ENCODE measurements around the gene DLEC1. TPM values are rescaled to one million over a fixed set of nuclear protein-coding genes. Genes with fewer than 3 reads are reported as not detected.
"Not testable (repeated sequence)": the region's sequence is repeated elsewhere in the genome, so short reads cannot be mapped to it uniquely, and the experiment has no call there.

The DLEC1 gene
- total RNA-seq, 4 donors from 2014 or later: 0.19 to 2.1 (median 0.50) TPM

DNA sequence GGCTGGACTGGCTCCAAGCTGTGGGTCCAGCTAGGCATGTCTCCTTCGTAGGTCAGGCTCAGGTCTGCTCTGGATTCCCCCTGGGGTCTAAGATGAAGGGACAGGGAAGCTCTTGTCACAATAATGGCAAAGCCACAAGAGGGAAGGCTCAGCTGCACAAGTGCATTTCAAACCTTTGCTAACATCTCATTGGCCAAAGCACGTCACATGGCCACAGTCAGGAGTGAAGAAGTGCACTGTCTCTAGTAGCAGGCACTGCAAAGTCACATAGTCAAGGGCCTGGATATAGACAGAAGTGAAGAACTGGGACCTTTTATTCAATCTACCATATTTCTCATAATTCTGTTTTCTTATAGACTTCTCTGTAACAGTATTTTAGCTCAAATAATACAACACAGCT is 20.1 kb downstream of the DLEC1 start:
- no peak overlapping the region for H3K4me3 ChIP-seq
- no peaks in the 10 kb centered on the region for H3K36me3 ChIP-seq
- WGBS: 87% methylated on average over 2 of the region's 2 CpGs
- H3K27ac ChIP-seq: no peak overlapping the region
- no peak for DNase-seq (ENCODE audit: low spot score in 2 of 2)
- H3K27me3 ChIP-seq: no peaks in the 10 kb centered on the region
- H3K9me3 ChIP-seq: no peaks in the 10 kb centered on the region
- no peak for TF ChIP-seq POLR2AphosphoS5 (IDR thresholded peaks at IDR 0.05)
- TF ChIP-seq, protein P1, sequence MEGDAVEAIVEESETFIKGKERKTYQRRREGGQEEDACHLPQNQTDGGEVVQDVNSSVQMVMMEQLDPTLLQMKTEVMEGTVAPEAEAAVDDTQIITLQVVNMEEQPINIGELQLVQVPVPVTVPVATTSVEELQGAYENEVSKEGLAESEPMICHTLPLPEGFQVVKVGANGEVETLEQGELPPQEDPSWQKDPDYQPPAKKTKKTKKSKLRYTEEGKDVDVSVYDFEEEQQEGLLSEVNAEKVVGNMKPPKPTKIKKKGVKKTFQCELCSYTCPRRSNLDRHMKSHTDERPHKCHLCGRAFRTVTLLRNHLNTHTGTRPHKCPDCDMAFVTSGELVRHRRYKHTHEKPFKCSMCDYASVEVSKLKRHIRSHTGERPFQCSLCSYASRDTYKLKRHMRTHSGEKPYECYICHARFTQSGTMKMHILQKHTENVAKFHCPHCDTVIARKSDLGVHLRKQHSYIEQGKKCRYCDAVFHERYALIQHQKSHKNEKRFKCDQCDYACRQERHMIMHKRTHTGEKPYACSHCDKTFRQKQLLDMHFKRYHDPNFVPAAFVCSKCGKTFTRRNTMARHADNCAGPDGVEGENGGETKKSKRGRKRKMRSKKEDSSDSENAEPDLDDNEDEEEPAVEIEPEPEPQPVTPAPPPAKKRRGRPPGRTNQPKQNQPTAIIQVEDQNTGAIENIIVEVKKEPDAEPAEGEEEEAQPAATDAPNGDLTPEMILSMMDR (IDR thresholded peaks at IDR 0.05): no peak
- TF ChIP-seq EP300 (IDR thresholded peaks at IDR 0.05): no peak
- no peak for TF ChIP-seq POLR2A (IDR thresholded peaks at IDR 0.05)
- H3K4me1 ChIP-seq: no peaks in the 10 kb centered on the region

DNA sequence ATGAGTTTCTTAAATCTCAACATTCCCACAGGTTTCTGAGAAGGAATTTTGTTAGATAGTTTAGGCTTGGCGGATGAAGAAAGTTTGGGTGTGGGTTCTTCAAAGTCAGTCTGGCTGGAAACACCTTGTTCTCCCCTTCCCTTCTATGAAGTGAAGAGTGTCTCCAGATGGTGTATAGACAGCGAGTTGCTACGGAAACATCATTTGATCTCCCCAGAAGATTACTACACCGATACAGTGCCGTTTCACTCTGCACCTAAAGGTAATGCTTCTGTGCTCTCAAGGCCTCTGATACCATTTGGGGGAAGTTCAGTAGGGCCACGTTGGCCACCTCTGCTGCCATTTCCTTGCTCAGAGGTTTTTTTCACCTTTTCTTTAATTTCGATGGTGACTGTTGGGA is 20.6 kb downstream of the DLEC1 start:
- no peak overlapping the region for H3K4me3 ChIP-seq
- H3K4me1 ChIP-seq: no peaks in the 10 kb centered on the region
- TF ChIP-seq, protein P1 (IDR thresholded peaks at IDR 0.05): no peak
- TF ChIP-seq EP300 (IDR thresholded peaks at IDR 0.05) (no peak), POLR2AphosphoS5 (IDR thresholded peaks at IDR 0.05) (no peak), POLR2A (IDR thresholded peaks at IDR 0.05) (no peak)
- 84% methylated on average over 7 of the region's 7 CpGs for WGBS
- DNase-seq (ENCODE audit: low spot score in 2 of 2): no peak
- no peaks in the 10 kb centered on the region for H3K27me3 ChIP-seq
- H3K9me3 ChIP-seq: no peaks in the 10 kb centered on the region
- no peaks in the 10 kb centered on the region for H3K36me3 ChIP-seq
- no peak overlapping the region for H3K27ac ChIP-seq

DNA sequence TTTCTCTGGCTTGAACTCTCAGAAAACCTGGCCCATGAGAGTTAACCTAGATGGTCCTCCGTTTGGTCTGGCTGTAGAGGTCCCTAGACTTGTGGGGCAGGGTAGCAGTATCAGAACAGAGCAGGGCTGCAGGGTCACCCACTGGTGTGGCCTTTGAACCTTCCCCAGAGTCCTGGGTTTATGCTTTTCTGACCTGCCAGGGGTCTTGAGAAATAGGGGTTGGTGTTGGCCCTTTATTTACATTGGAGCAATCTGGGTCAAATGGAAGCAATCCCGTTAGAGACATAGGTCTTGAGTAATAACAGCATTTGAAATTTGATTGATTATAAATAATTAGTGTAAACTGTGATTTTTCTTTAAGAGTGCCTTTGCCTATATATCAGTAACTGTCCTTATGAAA is 23.8 kb downstream of the DLEC1 start:
- Histone ChIP-seq H3K27ac (no peak overlapping the region), H3K36me3 (no peaks in the 10 kb centered on the region), H3K9me3 (no peaks in the 10 kb centered on the region), H3K4me3 (no peak overlapping the region), H3K27me3 (no peaks in the 10 kb centered on the region), H3K4me1 (no peaks in the 10 kb centered on the region)
- no peak for DNase-seq (ENCODE audit: low spot score in 2 of 2)
- TF ChIP-seq EP300 (IDR thresholded peaks at IDR 0.05): no peak
- TF ChIP-seq POLR2AphosphoS5 (IDR thresholded peaks at IDR 0.05): no peak
- TF ChIP-seq, protein P1 (IDR thresholded peaks at IDR 0.05): no peak
- WGBS: 86% methylated on average over 2 of the region's 2 CpGs

DNA sequence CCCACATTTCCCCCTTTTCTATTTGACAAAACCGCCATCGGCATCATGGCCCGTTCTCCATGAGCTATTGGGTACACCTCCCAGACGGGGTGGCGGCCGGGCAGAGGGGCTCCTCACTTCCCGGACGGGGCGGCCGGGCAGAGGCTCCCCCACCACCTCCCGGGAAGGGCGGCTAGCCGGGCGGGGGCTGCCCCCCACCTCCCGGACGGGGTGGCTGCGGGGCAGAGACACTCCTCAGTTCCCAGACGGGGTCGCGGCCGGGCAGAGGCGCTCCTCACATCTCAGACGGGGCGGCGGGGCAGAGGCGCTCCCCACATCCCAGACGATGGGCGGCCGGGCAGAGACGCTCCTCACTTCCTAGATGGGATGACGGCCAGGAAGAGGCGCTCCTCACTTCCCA is 25.4 kb downstream of the DLEC1 start:
- not testable (repeated sequence) for DNase-seq (ENCODE audit: low spot score in 2 of 2); H3K9me3 ChIP-seq; H3K4me3 ChIP-seq; H3K36me3 ChIP-seq; H3K27me3 ChIP-seq; H3K4me1 ChIP-seq; H3K27ac ChIP-seq
- WGBS: 98% methylated on average over 24 of the region's 32 CpGs

DNA sequence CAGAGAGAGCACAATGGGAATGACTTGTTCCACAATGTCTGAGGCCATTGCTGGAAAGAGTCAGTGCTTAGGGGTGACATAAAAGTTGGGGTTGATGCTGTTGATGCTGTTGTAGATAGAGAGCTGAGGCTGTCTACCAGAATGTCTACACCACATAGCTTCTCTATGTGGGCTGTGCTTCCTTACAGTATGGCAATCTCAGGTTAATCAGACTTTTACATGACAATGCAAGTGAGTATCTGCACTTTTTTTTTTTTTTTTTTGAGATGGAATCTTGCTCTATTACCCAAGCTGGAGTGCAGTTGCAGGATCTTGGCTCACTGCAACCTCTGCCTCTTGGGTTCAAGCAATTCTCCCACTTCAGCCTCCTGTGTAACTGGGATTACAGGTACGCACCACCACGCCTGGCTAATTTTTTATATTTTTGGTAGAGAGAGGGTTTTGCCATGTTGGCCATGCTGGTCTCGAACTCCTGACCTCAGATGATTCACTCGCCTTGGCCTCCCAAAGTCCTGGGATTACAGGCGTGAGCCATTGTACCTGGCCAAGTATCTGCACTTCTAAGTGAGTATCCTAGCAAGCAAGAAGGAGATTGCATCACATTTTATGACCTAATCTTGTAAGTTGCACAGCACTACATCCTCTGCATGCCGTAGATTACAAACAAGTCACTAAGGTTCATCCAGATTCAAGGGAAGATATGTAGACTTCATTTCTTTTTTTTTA is 28.7 kb downstream of the DLEC1 start:
- H3K4me1 ChIP-seq: no peaks in the 10 kb centered on the region
- H3K36me3 ChIP-seq: no peaks in the 10 kb centered on the region
- TF ChIP-seq, protein P1 (IDR thresholded peaks at IDR 0.05): no peak
- TF ChIP-seq EP300 (IDR thresholded peaks at IDR 0.05) (no peak), POLR2A (IDR thresholded peaks at IDR 0.05) (no peak), POLR2AphosphoS5 (IDR thresholded peaks at IDR 0.05) (no peak)
- DNase-seq (ENCODE audit: low spot score in 2 of 2): no peak
- 88% methylated on average over 6 of the region's 6 CpGs for WGBS
- H3K27ac ChIP-seq: no peak overlapping the region
- H3K27me3 ChIP-seq: no peaks in the 10 kb centered on the region
- H3K9me3 ChIP-seq: no peaks in the 10 kb centered on the region
- no peak overlapping the region for H3K4me3 ChIP-seq

DNA sequence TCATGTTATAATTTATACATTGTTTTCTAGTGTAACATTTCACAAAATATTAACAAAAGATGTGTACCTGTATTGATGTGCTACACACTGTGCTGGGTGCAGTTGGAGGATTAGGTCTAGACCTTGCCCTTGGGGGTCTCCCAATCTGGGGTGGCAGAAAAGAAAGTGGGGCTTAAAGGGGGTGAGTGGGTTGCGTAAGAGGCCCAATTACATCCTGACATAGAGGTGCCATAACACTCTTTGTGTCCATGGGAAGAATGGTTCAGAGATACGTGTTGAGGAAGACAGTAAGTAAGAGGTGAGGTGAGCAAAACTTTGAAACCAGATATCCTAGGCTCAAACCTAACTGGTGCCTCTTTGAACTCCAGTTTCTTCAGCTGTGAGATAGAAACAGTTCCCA is 31.0 kb downstream of the DLEC1 start:
- DNase-seq (ENCODE audit: low spot score in 2 of 2): no peak
- Histone ChIP-seq H3K27ac (no peak overlapping the region), H3K27me3 (no peaks in the 10 kb centered on the region), H3K36me3 (no peaks in the 10 kb centered on the region), H3K9me3 (no peaks in the 10 kb centered on the region), H3K4me3 (no peak overlapping the region), H3K4me1 (no peaks in the 10 kb centered on the region)
- 82% methylated on average over 2 of the region's 2 CpGs for WGBS
- TF ChIP-seq, protein P1 (IDR thresholded peaks at IDR 0.05): no peak
- TF ChIP-seq POLR2AphosphoS5 (IDR thresholded peaks at IDR 0.05) (no peak), EP300 (IDR thresholded peaks at IDR 0.05) (no peak), POLR2A (IDR thresholded peaks at IDR 0.05) (no peak)

DNA sequence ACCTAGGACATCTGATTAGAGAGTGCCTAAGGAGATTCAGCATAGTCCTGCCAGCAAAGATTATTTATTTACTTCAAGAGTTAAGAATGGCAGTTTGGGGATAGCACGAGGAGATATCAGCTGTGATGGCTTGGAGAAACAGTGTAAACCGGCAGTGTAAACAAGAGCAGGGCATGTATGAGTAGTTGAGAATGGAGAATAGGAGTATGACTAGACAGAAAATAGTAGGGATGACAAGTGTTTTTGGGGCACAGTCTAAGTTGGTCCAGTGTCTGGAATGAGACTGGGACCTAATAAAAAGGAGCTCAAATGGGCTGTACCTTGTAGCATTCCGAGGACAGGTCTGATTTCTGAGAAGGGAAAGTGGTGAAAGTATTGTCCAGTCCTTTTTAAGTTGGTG is 38.1 kb downstream of the DLEC1 start:
- H3K27me3 ChIP-seq; H3K9me3 ChIP-seq; H3K4me3 ChIP-seq; H3K27ac ChIP-seq; DNase-seq (ENCODE audit: low spot score in 2 of 2); H3K4me1 ChIP-seq; H3K36me3 ChIP-seq: not testable (repeated sequence)
- 71% methylated on average over 3 of the region's 3 CpGs for WGBS

DNA sequence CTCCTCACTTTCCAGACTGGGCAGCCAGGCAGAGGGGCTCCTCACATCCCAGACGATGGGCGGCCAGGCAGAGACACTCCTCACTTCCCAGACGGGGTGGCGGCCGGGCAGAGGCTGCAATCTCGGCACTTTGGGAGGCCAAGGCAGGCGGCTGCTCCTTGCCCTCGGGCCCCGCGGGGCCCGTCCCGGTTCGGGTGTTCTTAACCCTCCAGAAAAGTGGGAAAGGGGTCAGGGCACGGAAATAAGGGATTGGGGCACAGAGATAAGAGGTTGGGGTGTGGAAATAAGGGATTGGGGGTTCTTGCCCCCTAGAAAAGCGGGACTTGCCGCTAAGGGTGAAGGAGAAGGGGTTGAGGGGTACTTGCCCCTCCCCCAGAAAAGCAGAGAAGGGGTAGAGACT is 43.3 kb downstream of the DLEC1 start:
- not testable (repeated sequence) for DNase-seq (ENCODE audit: low spot score in 2 of 2); H3K27me3 ChIP-seq; H3K4me1 ChIP-seq; H3K4me3 ChIP-seq; H3K36me3 ChIP-seq; H3K27ac ChIP-seq
- peaks cover 11% of the 10 kb centered on the region for H3K9me3 ChIP-seq
- 94% methylated on average over 11 of the region's 16 CpGs for WGBS

Data from suprapubic skin (tissue), 4 donors.